Fibroblast of lung (primary cell): ENCODE results near the gene RPS25. TPM values are rescaled to one million over a fixed set of nuclear protein-coding genes. Genes with fewer than 3 reads are reported as not detected.

Experiments used
- DNase-seq, 2 donors: peaks; one replicate each; pipeline versions ENCODE4 v3.0.0 to v3.0.0-alpha.2; 2010; ENCODE audit warnings: low read depth in 2 of 2
- H2AFZ ChIP-seq: 2 replicates; pipeline ENCODE4 v1.5.1; 2012; ENCODE audit warnings: low read length, control low read depth, inconsistent platforms
- H3K27ac ChIP-seq: 2 replicates; pipeline ENCODE4 v1.5.1; 2011; ENCODE audit warnings: low read length, control low read depth; ENCODE audit not compliant: insufficient read depth
- H3K27me3 ChIP-seq: 2 replicates; pipeline ENCODE4 v1.5.1; 2011; ENCODE audit warnings: mild to moderate bottlenecking, low read length; ENCODE audit not compliant: control insufficient read depth, insufficient read depth
- H3K36me3 ChIP-seq: 2 replicates; pipeline ENCODE4 v1.5.1; 2011; ENCODE audit warnings: low read length; ENCODE audit not compliant: control insufficient read depth, insufficient read depth
- H3K4me1 ChIP-seq: 2 replicates; pipeline ENCODE4 v1.5.1; 2011; ENCODE audit warnings: low read length; ENCODE audit not compliant: control insufficient read depth, insufficient read depth; ENCODE audit errors: extremely low read depth
- H3K4me2 ChIP-seq: 2 replicates; pipeline ENCODE4 v1.5.1; 2011; ENCODE audit warnings: low read length, control low read depth; ENCODE audit not compliant: insufficient read depth; ENCODE audit errors: extremely low read depth
- H3K4me3 ChIP-seq, 4 experiments: fragments of 200-600 bp in 1 of 4; sonication (generic) in 1 of 4; replicated peaks in 1 of 4; 2 replicates each; pipeline ENCODE4 v1.5.1; 2011 to 2016; ENCODE audit warnings: low read length in 4 of 4, low read depth in 3 of 4, mild to moderate bottlenecking in 3 of 4, control low read depth in 2 of 4, inconsistent platforms in 1 of 4, mixed read lengths in 1 of 4; ENCODE audit not compliant: insufficient read depth in 1 of 4; ENCODE audit errors: control extremely low read depth in 1 of 4
- H3K79me2 ChIP-seq: 2 replicates; pipeline ENCODE4 v1.5.1; 2012; ENCODE audit warnings: mild to moderate bottlenecking, low read length, inconsistent platforms; ENCODE audit not compliant: control insufficient read depth, insufficient read depth
- H3K9ac ChIP-seq: 2 replicates; pipeline ENCODE4 v1.5.1; 2011; ENCODE audit warnings: mild to moderate bottlenecking, low read length, control low read depth; ENCODE audit not compliant: insufficient read depth
- H3K9me3 ChIP-seq: 2 replicates; pipeline ENCODE4 v1.5.1; 2012; ENCODE audit warnings: low read depth, low read length; ENCODE audit not compliant: control insufficient read depth, insufficient read depth
- H4K20me1 ChIP-seq: 2 replicates; pipeline ENCODE4 v1.5.1; 2011; ENCODE audit warnings: low read length; ENCODE audit not compliant: control insufficient read depth, insufficient read depth; ENCODE audit errors: extremely low read depth
- CTCF ChIP-seq, 2 donors: IDR thresholded peaks in 1 of 2; conservative IDR thresholded peaks in 1 of 2; 1 replicate in 1 of 2; 2 replicates in 1 of 2; pipeline ENCODE4 v1.5.1; 2011 to 2012; ENCODE audit warnings: low read length in 2 of 2, control low read depth in 1 of 2, inconsistent platforms in 1 of 2, low read depth in 1 of 2, mild to moderate bottlenecking in 1 of 2
- EZH2 ChIP-seq: IDR thresholded peaks from 2 replicates; pipeline ENCODE4 v1.5.1; 2012; ENCODE audit warnings: low read length, control low read depth, mild to moderate bottlenecking; ENCODE audit errors: missing control alignments
- polyA plus RNA-seq, 2 donors: library from polyadenylated mRNA; depleted of rRNA in 1 of 2; stranded (reverse) in 1 of 2; unstranded in 1 of 2; fragments of >200 nt; gene quantifications; 2 replicates each; pipeline ENCODE4 v1.2.1, GENCODE V29; 2011 to 2012; ENCODE audit warnings: missing spikeins in 1 of 2
- total RNA-seq: library from RNA; depleted of rRNA; stranded (reverse); fragments of >200 nt; gene quantifications from 2 replicates; pipeline ENCODE4 v1.2.1, GENCODE V29; 2014

The RPS25 gene
- total and polyA plus RNA-seq, 2 donors (not counting 1 experiment from before 2014, with no cell fraction given) = 525 to 2,775 TPM

GRCh38 chr11:119046489-119046888, 28.3 kb upstream of the RPS25 start:
- Histone ChIP-seq H3K4me2 (no peak overlapping the region), H2AFZ (no peak overlapping the region), H3K36me3 (peaks cover 26% of the 10 kb centered on the region), H3K27me3 (no peaks in the 10 kb centered on the region), H3K9me3 (no peaks in the 10 kb centered on the region), H3K4me3 (no peak overlapping the region), H3K79me2 (no peaks in the 10 kb centered on the region), H4K20me1 (no peaks in the 10 kb centered on the region), H3K9ac (no peak overlapping the region), H3K27ac (no peak overlapping the region), H3K4me1 (no peaks in the 10 kb centered on the region)
- TF ChIP-seq EZH2 (no peak), CTCF (conservative IDR thresholded peaks at IDR 0.05 in 1 of 2, IDR thresholded peaks at IDR 0.05 in 1 of 2; ENCODE audit: low read depth in 1 of 2, low read length in 2 of 2) (no peak)
- no peak for DNase-seq

- Histone ChIP-seq H3K4me1 (no peaks in the 10 kb centered on the region), H3K9me3 (no peaks in the 10 kb centered on the region), H3K79me2 (no peaks in the 10 kb centered on the region), H3K27ac (no peak overlapping the region), H3K4me2 (no peak overlapping the region), H3K27me3 (no peaks in the 10 kb centered on the region), H3K9ac (no peak overlapping the region), H2AFZ (no peak overlapping the region), H3K4me3 (no peak overlapping the region), H3K36me3 (peaks cover 21% of the 10 kb centered on the region), H4K20me1 (no peaks in the 10 kb centered on the region)
- TF ChIP-seq CTCF (conservative IDR thresholded peaks at IDR 0.05 in 1 of 2, IDR thresholded peaks at IDR 0.05 in 1 of 2; ENCODE audit: low read depth in 1 of 2, low read length in 2 of 2) (peak in 1 of 2 donors; percentile 9), EZH2 (no peak)
- no peak for DNase-seq
These were observed 26.6 kb upstream of the RPS25 start for GRCh38 chr11:119044708-119045107.

GRCh38 chr11:119042927-119043326, 24.8 kb upstream of the RPS25 start:
- Histone ChIP-seq H3K4me2 (no peak overlapping the region), H3K4me1 (no peaks in the 10 kb centered on the region), H2AFZ (no peak overlapping the region), H3K9me3 (no peaks in the 10 kb centered on the region), H3K4me3 (no peak overlapping the region), H3K9ac (no peak overlapping the region), H3K36me3 (peaks cover 7% of the 10 kb centered on the region), H3K27ac (no peak overlapping the region), H4K20me1 (no peaks in the 10 kb centered on the region), H3K79me2 (no peaks in the 10 kb centered on the region), H3K27me3 (no peaks in the 10 kb centered on the region)
- TF ChIP-seq EZH2 = no peak
- no peak for TF ChIP-seq CTCF (conservative IDR thresholded peaks at IDR 0.05 in 1 of 2, IDR thresholded peaks at IDR 0.05 in 1 of 2; ENCODE audit: low read depth in 1 of 2, low read length in 2 of 2)
- no peak for DNase-seq
